CD4-positive, alpha-beta T cell treated with Interleukin-2 at 100 ng/mL for 4 hours (primary cell): ENCODE measurements around the gene XPNPEP1.
"Not testable (repeated sequence)": the region's sequence is repeated elsewhere in the genome, so short reads cannot be mapped to it uniquely, and the experiment has no call there.

Experiments used
- DNase-seq: peaks from one replicate; pipeline ENCODE4 v3.0.0-alpha.2; 2020; ENCODE audit warnings: low spot score

The XPNPEP1 gene

GRCh38 chr10:109924087-109924486 is 776 bp upstream of the XPNPEP1 start:
- no peak for DNase-seq

GRCh38 chr10:109922358-109922975 is 844 bp downstream of the XPNPEP1 start:
- no peak for DNase-seq

- DNase-seq = peak; percentile 44
These were observed 3.3 kb downstream of the XPNPEP1 start for GRCh38 chr10:109920016-109920415.

- peak; percentile 23 for DNase-seq
These were observed 4.1 kb downstream of the XPNPEP1 start for GRCh38 chr10:109919220-109919619.

- not testable (repeated sequence) for DNase-seq
These were observed 4.6 kb downstream of the XPNPEP1 start for GRCh38 chr10:109918707-109919106.

- DNase-seq = no peak
These were observed 7.7 kb downstream of the XPNPEP1 start for GRCh38 chr10:109915566-109915965.

- DNase-seq = peak; percentile 80
These were observed 8.3 kb downstream of the XPNPEP1 start for GRCh38 chr10:109914966-109915365.

GRCh38 chr10:109913306-109913892 is 9.9 kb downstream of the XPNPEP1 start:
- DNase-seq = no peak

- DNase-seq = no peak
These were observed 10.7 kb downstream of the XPNPEP1 start for GRCh38 chr10:109912335-109913281.

- DNase-seq = no peak
These were observed 11.4 kb downstream of the XPNPEP1 start for GRCh38 chr10:109911903-109912302.

- no peak for DNase-seq
These were observed 17.0 kb downstream of the XPNPEP1 start for GRCh38 chr10:109906316-109906715.

- no peak for DNase-seq
These were observed 18.9 kb downstream of the XPNPEP1 start for GRCh38 chr10:109904397-109904796.

- peak; percentile 18 for DNase-seq
These were observed 20.0 kb downstream of the XPNPEP1 start for GRCh38 chr10:109902992-109903947.

- no peak for DNase-seq
These were observed 23.7 kb downstream of the XPNPEP1 start for GRCh38 chr10:109899356-109900331.

- DNase-seq = no peak
These were observed 24.5 kb downstream of the XPNPEP1 start for GRCh38 chr10:109898666-109899355.

GRCh38 chr10:109898007-109898406 is 25.3 kb downstream of the XPNPEP1 start:
- DNase-seq = no peak

- DNase-seq = no peak
These were observed 27.5 kb downstream of the XPNPEP1 start for GRCh38 chr10:109895848-109896247.

- DNase-seq = no peak
These were observed 28.1 kb downstream of the XPNPEP1 start for GRCh38 chr10:109895095-109895818.

GRCh38 chr10:109894516-109894915 is 28.8 kb downstream of the XPNPEP1 start:
- no peak for DNase-seq
